MCF 10A (cell line): ENCODE results near the gene MITF. TPM values are rescaled to one million over a fixed set of nuclear protein-coding genes. Genes with fewer than 3 reads are reported as not detected.

Experiments
- BruUV-seq: library from RNA; stranded (reverse); fragments of 400-500 nt; replicated peaks from 2 replicates; lab custom pipeline; 2021; lab: Mats Ljungman, UMichigan
- CTCF ChIA-PET: fragments of 300-600 bp; sonication (Branson Sonifier 250); formaldehyde crosslinking; extraction: SDS; loops from one replicate; lab custom pipeline; 2021; ENCODE audit warnings: antibody characterized with exemption, inconsistent platforms; lab: Yijun Ruan, JAX
- POLR2A ChIA-PET: fragments of 300-600, 350-650 bp; sonication (Branson Sonifier 250); formaldehyde crosslinking; extraction: SDS; loops from one replicate; lab custom pipeline; 2020; ENCODE audit warnings: antibody characterized with exemption, inconsistent platforms; lab: Yijun Ruan, JAX
- DNase-seq: peaks from one replicate; pipeline ENCODE4 v3.0.0-alpha.2; 2018; ENCODE audit not compliant: unreplicated experiment
- H3K27ac Mint-ChIP-seq: one replicate; pipeline ENCODE4 v1.8.0; 2022; ENCODE audit warnings: mild to moderate bottlenecking, low read depth, mixed read lengths; ENCODE audit not compliant: unreplicated experiment
- H3K27me3 Mint-ChIP-seq: one replicate; pipeline ENCODE4 v1.8.0; 2022; ENCODE audit warnings: mixed read lengths; ENCODE audit not compliant: insufficient read depth, unreplicated experiment
- H3K36me3 Mint-ChIP-seq: one replicate; pipeline ENCODE4 v1.8.0; 2022; ENCODE audit warnings: mild to moderate bottlenecking, moderate library complexity, mixed read lengths; ENCODE audit not compliant: insufficient read depth, unreplicated experiment
- H3K4me1 Mint-ChIP-seq: one replicate; pipeline ENCODE4 v1.8.0; 2022; ENCODE audit warnings: mixed read lengths; ENCODE audit not compliant: insufficient read depth, unreplicated experiment
- H3K4me3 Mint-ChIP-seq: one replicate; pipeline ENCODE4 v1.8.0; 2022; ENCODE audit warnings: mild to moderate bottlenecking, moderate library complexity, mixed read lengths; ENCODE audit not compliant: unreplicated experiment
- H3K9me3 Mint-ChIP-seq: one replicate; pipeline ENCODE4 v1.8.0; 2022; ENCODE audit warnings: mixed read lengths; ENCODE audit not compliant: unreplicated experiment
- intact Hi-C: fragments of 100-400 bp; cut with micrococcal nuclease; formaldehyde crosslinking; loops from 2 replicates; pipeline ENCODE4 v1.14.1; 2022
- total RNA-seq: library from RNA; stranded (reverse); gene quantifications from 2 replicates; pipeline ENCODE4 v1.2.3, GENCODE V29; 2022
- TF ChIP-seq, protein P1 (sequence below): fragments of 200-600 bp; IDR thresholded peaks from one replicate; pipeline ENCODE4 v1.8.0; 2022; ENCODE audit warnings: antibody characterized with exemption, mild to moderate bottlenecking; ENCODE audit not compliant: unreplicated experiment

The MITF gene
- total RNA-seq, 1 experiment from 2014 or later = 16.1 TPM

DNA sequence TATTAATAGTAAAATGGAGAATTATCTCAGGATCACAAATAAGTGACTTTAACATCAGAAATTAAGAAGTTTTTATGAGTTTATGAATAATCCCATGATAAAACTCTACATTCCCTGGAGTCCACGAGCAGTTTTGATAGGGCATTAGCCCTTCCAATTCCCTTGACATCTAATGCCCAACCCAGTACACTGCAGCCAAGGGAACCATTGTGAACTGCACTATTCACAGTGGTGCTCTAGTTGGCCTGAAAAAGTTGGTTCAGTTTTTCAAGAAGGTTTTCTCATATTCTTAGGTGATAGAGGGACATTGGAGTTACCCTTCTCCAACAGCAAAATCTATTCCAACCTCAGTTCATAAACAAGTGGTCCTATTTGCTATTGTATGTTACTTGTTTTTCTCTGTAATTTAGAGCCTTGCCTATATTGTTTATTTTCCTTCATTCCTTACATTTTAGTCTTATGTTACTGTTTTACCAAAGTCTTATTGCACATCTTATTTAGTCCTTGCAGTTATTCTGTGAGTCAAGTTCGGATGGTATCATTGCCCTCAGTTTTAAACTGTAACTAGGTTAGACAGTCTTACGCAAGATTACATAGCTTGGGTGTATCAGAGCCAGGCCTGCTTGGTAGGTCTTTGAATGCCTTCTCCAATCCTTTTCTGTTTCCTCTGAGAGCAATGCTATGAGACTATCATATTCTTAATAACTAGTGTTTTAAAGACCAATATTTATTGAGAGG is 202.3 kb downstream of the MITF start:
- Mint-ChIP-seq H3K27me3 (no peaks in the 10 kb centered on the region), H3K36me3 (no peaks in the 10 kb centered on the region), H3K4me1 (no peaks in the 10 kb centered on the region), H3K9me3 (no peaks in the 10 kb centered on the region), H3K27ac (no peak overlapping the region), H3K4me3 (no peak overlapping the region)
- ChIA-PET POLR2A (interaction anchor here (0.6 kb wide), 1 partner anchor 23 kb away, joined by 3 read pairs; no protein-coding TSS in a partner anchor), CTCF (no interaction called here)
- intact Hi-C loops = no loop called here
- no TSS peak for BruUV-seq
- TF ChIP-seq, protein P1, sequence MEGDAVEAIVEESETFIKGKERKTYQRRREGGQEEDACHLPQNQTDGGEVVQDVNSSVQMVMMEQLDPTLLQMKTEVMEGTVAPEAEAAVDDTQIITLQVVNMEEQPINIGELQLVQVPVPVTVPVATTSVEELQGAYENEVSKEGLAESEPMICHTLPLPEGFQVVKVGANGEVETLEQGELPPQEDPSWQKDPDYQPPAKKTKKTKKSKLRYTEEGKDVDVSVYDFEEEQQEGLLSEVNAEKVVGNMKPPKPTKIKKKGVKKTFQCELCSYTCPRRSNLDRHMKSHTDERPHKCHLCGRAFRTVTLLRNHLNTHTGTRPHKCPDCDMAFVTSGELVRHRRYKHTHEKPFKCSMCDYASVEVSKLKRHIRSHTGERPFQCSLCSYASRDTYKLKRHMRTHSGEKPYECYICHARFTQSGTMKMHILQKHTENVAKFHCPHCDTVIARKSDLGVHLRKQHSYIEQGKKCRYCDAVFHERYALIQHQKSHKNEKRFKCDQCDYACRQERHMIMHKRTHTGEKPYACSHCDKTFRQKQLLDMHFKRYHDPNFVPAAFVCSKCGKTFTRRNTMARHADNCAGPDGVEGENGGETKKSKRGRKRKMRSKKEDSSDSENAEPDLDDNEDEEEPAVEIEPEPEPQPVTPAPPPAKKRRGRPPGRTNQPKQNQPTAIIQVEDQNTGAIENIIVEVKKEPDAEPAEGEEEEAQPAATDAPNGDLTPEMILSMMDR = no peak
- peak; percentile 4 for DNase-seq

DNA sequence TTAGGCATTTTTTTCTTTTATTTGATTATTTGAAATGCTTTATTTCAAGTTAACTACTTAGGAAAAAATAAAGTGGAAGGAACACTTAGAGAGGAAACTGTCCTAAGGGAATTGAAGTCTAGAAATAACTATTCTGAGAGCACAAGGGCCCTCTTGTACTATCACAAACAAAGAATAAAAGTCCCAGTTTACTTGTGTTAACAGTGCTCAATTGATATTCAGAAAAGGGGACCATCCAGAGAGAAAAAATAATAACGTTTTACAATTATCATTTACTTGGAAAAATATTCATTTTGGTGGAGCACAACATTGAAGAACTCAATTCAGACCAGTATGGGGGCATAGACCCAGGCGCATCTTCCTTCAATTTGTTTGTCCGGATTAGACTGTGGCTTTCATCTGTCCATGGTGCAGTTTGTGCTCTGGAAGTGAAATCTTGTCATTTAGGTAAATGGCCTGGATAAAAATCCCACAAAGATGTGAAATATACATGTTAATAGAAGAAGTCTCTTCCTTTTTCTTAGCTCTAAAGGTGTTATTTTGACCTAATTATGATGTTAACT is 205.7 kb downstream of the MITF start:
- no peak for DNase-seq
- TF ChIP-seq, protein P1 = no peak
- no TSS peak for BruUV-seq
- Mint-ChIP-seq H3K27ac (no peak overlapping the region), H3K4me3 (no peak overlapping the region), H3K36me3 (no peaks in the 10 kb centered on the region), H3K4me1 (no peaks in the 10 kb centered on the region), H3K27me3 (no peaks in the 10 kb centered on the region), H3K9me3 (no peaks in the 10 kb centered on the region)
- intact Hi-C loops = loop anchor here (5.0 kb wide), 1 partner anchor 783 kb away; no protein-coding TSS in a partner anchor
- POLR2A ChIA-PET = no interaction called here
- CTCF ChIA-PET = interaction anchor here (0.7 to 7.8 kb wide), 2 partner anchors 255 to 511 kb away, joined by 3 to 99 read pairs; no protein-coding TSS in a partner anchor

DNA sequence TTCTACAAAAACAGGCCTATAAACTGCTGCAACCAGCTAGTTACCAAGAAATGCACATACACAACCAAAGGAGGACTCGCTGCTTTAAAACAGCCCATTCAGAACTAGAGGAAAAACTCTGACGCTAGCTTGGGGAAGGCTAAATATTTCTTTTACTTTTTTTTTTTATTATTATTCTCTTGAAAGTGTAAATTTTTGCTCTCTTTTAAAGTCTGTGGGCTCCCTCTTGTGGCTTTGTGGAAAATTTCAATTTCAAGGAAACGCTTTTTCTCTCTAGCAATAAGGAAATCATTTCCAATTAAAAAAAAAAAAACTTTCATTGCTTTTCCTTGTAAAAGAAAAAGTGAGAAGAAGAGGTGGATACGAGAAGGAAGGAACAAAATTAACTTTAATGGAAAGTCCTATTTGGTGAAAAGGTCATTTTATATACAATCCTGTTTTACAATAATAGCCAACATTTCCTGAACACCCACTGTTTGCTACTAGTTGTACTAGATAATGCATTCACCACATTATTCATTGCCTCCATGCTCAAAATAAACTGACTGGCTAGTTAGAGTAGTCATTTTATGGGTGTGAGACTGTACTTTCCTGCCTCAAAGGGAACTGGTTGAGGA is 209.1 kb downstream of the MITF start:
- CTCF ChIA-PET = interaction anchor here (0.6 to 7.8 kb wide), 28 partner anchors 10 to 1865 kb away, joined by 3 to 99 read pairs (median 4); no protein-coding TSS in a partner anchor
- no TSS peak for BruUV-seq
- POLR2A ChIA-PET = no interaction called here
- no peak overlapping the region for H3K4me3 Mint-ChIP-seq
- H3K9me3 Mint-ChIP-seq = no peaks in the 10 kb centered on the region
- H3K27ac Mint-ChIP-seq = no peak overlapping the region
- TF ChIP-seq, protein P1 = peak; percentile 58
- no peaks in the 10 kb centered on the region for H3K4me1 Mint-ChIP-seq
- H3K27me3 Mint-ChIP-seq = no peaks in the 10 kb centered on the region
- DNase-seq = peak; percentile 59
- intact Hi-C loops = loop anchor here (1.0 to 5.0 kb wide), 3 partner anchors 156 to 786 kb away; no protein-coding TSS in a partner anchor
- H3K36me3 Mint-ChIP-seq = no peaks in the 10 kb centered on the region

DNA sequence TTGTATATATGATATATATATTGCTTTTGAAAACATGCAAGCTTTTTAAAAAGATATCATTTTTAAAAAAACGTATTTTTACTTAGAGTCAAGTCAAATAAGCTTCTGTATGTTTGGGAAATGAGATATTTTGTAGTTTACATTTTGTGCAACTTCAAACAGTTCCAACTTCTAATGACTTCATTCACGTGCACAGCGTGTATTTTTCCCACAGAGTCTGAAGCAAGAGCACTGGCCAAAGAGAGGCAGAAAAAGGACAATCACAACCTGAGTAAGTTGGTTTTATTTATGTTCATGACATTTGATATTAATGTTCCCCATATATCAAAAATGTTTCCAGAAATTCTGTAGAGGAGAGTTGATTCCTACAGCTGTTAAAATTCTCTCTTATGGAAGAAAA is 212.4 kb downstream of the MITF start:
- no TSS peak for BruUV-seq
- no peak for DNase-seq
- no peaks in the 10 kb centered on the region for H3K36me3 Mint-ChIP-seq
- no peak overlapping the region for H3K4me3 Mint-ChIP-seq
- POLR2A ChIA-PET = no interaction called here
- no peak overlapping the region for H3K27ac Mint-ChIP-seq
- CTCF ChIA-PET = interaction anchor here (0.6 to 7.8 kb wide), 5 partner anchors 8 to 261 kb away, joined by 4 to 99 read pairs (median 5); no protein-coding TSS in a partner anchor
- H3K27me3 Mint-ChIP-seq = no peaks in the 10 kb centered on the region
- intact Hi-C loops = no loop called here
- H3K4me1 Mint-ChIP-seq = no peaks in the 10 kb centered on the region
- TF ChIP-seq, protein P1 = no peak
- no peaks in the 10 kb centered on the region for H3K9me3 Mint-ChIP-seq
